SK-N-SH (cell line): ENCODE data around the gene MAOA. TPM values are rescaled to one million over a fixed set of nuclear protein-coding genes. Genes with fewer than 3 reads are reported as not detected.

Source experiments
- CTCF ChIA-PET: fragments of 300-600, 350-600 bp; formaldehyde crosslinking; extraction: SDS; loops from one replicate; lab custom pipeline; 2021; lab: Yijun Ruan, JAX
- POLR2A ChIA-PET: fragments of 350-600 bp; sonication (Branson Sonifier 250); formaldehyde crosslinking; extraction: SDS; loops from one replicate; lab custom pipeline; 2020; ENCODE audit warnings: antibody characterized with exemption, inconsistent platforms; lab: Yijun Ruan, JAX
- DNase-seq: peaks from one replicate; pipeline ENCODE4 v3.0.0; 2012
- H2AFZ ChIP-seq: fragments of 200-600 bp; sonication (generic); 2 replicates; pipeline ENCODE4 v1.8.1; 2016; ENCODE audit warnings: antibody characterized with exemption, mild to moderate bottlenecking, low read depth
- H3F3A ChIP-seq: fragments of 200-600 bp; sonication (generic); replicated peaks from 2 replicates; pipeline ENCODE3; 2016; ENCODE audit warnings: antibody characterized with exemption, mild to moderate bottlenecking; ENCODE audit not compliant: insufficient read depth
- H3K27ac ChIP-seq, 2 experiments: fragments of 200-500 bp in 1 of 2; fragments of 200-600 bp in 1 of 2; sonication (Bioruptor generic) in 1 of 2; sonication (generic), shearing (Covaris generic) in 1 of 2; 2 replicates each; pipeline versions ENCODE4 v1.5.1 to v1.6.1; 2014 to 2016; ENCODE audit warnings: low read depth in 2 of 2, inconsistent platforms in 1 of 2, low read length in 1 of 2, mild to moderate bottlenecking in 1 of 2, mixed read lengths in 1 of 2
- H3K27me3 ChIP-seq: fragments of 200-600 bp; sonication (generic), shearing (Covaris generic); 2 replicates; pipeline ENCODE4 v1.6.1; 2016; ENCODE audit warnings: mixed run types; ENCODE audit not compliant: insufficient read depth
- H3K36me3 ChIP-seq, 2 experiments: fragments of 200-500 bp in 1 of 2; fragments of 200-600 bp in 1 of 2; sonication (Bioruptor generic) in 1 of 2; sonication (generic) in 1 of 2; replicated peaks in 1 of 2; 2 replicates each; pipeline versions ENCODE3 to v1.5.1; 2014 to 2016; ENCODE audit warnings: low read length in 1 of 2, mild to moderate bottlenecking in 1 of 2; ENCODE audit not compliant: insufficient read depth in 2 of 2, control insufficient read depth in 1 of 2
- H3K4me1 ChIP-seq, 2 experiments: fragments of 200-500 bp in 1 of 2; fragments of 200-600 bp in 1 of 2; sonication (Bioruptor generic) in 1 of 2; sonication (generic), shearing (Covaris generic) in 1 of 2; 2 replicates each; pipeline versions ENCODE4 v1.5.1 to v1.6.1; 2014 to 2016; ENCODE audit warnings: low read depth in 1 of 2, low read length in 1 of 2, mixed run types in 1 of 2; ENCODE audit not compliant: insufficient read depth in 2 of 2, control insufficient read depth in 1 of 2
- H3K4me2 ChIP-seq: fragments of 200-600 bp; sonication (generic), shearing (Covaris generic); 2 replicates; pipeline ENCODE4 v1.6.1; 2017; ENCODE audit warnings: mixed run types
- H3K4me3 ChIP-seq, 2 experiments: fragments of 200-500 bp in 1 of 2; fragments of 200-600 bp in 1 of 2; sonication (Bioruptor generic) in 1 of 2; sonication (generic), shearing (Covaris generic) in 1 of 2; 2 replicates each; pipeline versions ENCODE4 v1.5.1 to v1.8.1; 2014 to 2016; ENCODE audit warnings: low read depth in 2 of 2, inconsistent platforms in 1 of 2, low read length in 1 of 2, mild to moderate bottlenecking in 1 of 2, mixed read lengths in 1 of 2, moderate library complexity in 1 of 2
- H3K79me2 ChIP-seq: fragments of 200-600 bp; sonication (generic); 2 replicates; pipeline ENCODE4 v1.8.1; 2017; ENCODE audit warnings: mild to moderate bottlenecking; ENCODE audit not compliant: insufficient read depth
- H3K9ac ChIP-seq: fragments of 200-600 bp; sonication (generic); 2 replicates; pipeline ENCODE4 v1.6.1; 2017; ENCODE audit warnings: mixed run types
- H3K9me2 ChIP-seq: fragments of 200-600 bp; sonication (generic); 2 replicates; pipeline ENCODE4 v1.6.1; 2017; ENCODE audit warnings: mixed run types
- H3K9me3 ChIP-seq: fragments of 200-600 bp; sonication (generic); 2 replicates; pipeline ENCODE4 v1.6.1; 2017; ENCODE audit warnings: mixed run types, mild to moderate bottlenecking, moderate library complexity
- H4K20me1 ChIP-seq: fragments of 200-600 bp; sonication (generic); 2 replicates; pipeline ENCODE4 v1.6.1; 2017; ENCODE audit warnings: mild to moderate bottlenecking, mixed run types; ENCODE audit not compliant: insufficient read depth
- ELF1 ChIP-seq: IDR thresholded peaks from 2 replicates; pipeline ENCODE4 v1.4.0; 2012
- EZH2phosphoT487 ChIP-seq: fragments of 200-600 bp; sonication (generic); IDR thresholded peaks from 2 replicates; pipeline ENCODE4 v1.6.1; 2017; ENCODE audit warnings: low read depth, mixed run types, mild to moderate bottlenecking, antibody characterized with exemption, moderate library complexity, borderline replicate concordance
- FOSL2 ChIP-seq: IDR thresholded peaks from 2 replicates; pipeline ENCODE4 v1.4.0; 2012; ENCODE audit warnings: low read depth, mild to moderate bottlenecking, moderate library complexity, borderline replicate concordance
- FOXJ3 ChIP-seq: sonication (generic); formaldehyde crosslinking; IDR thresholded peaks from 2 replicates; pipeline ENCODE4 v1.5.1; 2020; ENCODE audit warnings: mild to moderate bottlenecking, missing genetic modification reagents
- FOXM1 ChIP-seq: IDR thresholded peaks from 2 replicates; pipeline ENCODE4 v1.4.0; 2012; ENCODE audit warnings: low read depth, mild to moderate bottlenecking
- GATA2 ChIP-seq: sonication (generic); formaldehyde crosslinking; IDR thresholded peaks from 2 replicates; pipeline ENCODE4 v1.5.0; 2020; ENCODE audit warnings: mild to moderate bottlenecking, missing genetic modification reagents
- IRF3 ChIP-seq: fragments of 150-350 bp; IDR thresholded peaks from 2 replicates; pipeline ENCODE4 v1.6.1; 2016; ENCODE audit warnings: mild to moderate bottlenecking, low read depth, low read length
- JUND ChIP-seq: IDR thresholded peaks from 2 replicates; pipeline ENCODE4 v1.4.0; 2012
- MEF2A ChIP-seq: IDR thresholded peaks from 2 replicates; pipeline ENCODE4 v1.4.0; 2012; ENCODE audit warnings: low read depth, borderline replicate concordance
- MXI1 ChIP-seq: IDR thresholded peaks from 2 replicates; pipeline ENCODE4 v1.6.1; 2012; ENCODE audit warnings: mild to moderate bottlenecking, low read depth, low read length, improper control_type of control experiment
- NFIC ChIP-seq: IDR thresholded peaks from 2 replicates; pipeline ENCODE4 v1.4.0; 2012; ENCODE audit warnings: borderline replicate concordance
- NRF1 ChIP-seq: IDR thresholded peaks from 2 replicates; pipeline ENCODE4 v1.6.1; 2012; ENCODE audit warnings: low read depth, mild to moderate bottlenecking, low read length
- PBX3 ChIP-seq: IDR thresholded peaks from 2 replicates; pipeline ENCODE4; 2012
- RCOR1 ChIP-seq: fragments of 150-350 bp; IDR thresholded peaks from 2 replicates; pipeline ENCODE4 v1.6.1; 2017; ENCODE audit warnings: antibody characterized with exemption, low read length
- RXRA ChIP-seq: IDR thresholded peaks from 2 replicates; pipeline ENCODE4 v1.4.0; 2012; ENCODE audit warnings: low read depth, mild to moderate bottlenecking, borderline replicate concordance
- SIN3A ChIP-seq: IDR thresholded peaks from 2 replicates; pipeline ENCODE4 v1.6.1; 2012; ENCODE audit warnings: low read depth, mild to moderate bottlenecking, low read length, moderate library complexity, borderline replicate concordance
- TAF1 ChIP-seq: IDR thresholded peaks from 2 replicates; pipeline ENCODE4 v1.6.1; 2012; ENCODE audit warnings: low read depth, mild to moderate bottlenecking, low read length, moderate library complexity, borderline replicate concordance
- USF1 ChIP-seq: IDR thresholded peaks from 2 replicates; pipeline ENCODE4 v1.4.0; 2012; ENCODE audit warnings: low read depth, borderline replicate concordance
- WGBS: methylation state at CpG from one replicate; pipeline ENCODE4 v1.1.6; 2017; ENCODE audit warnings: low lambda C conversion rate; 5-methylcytosine and 5-hydroxymethylcytosine counted together
- polyA plus RNA-seq, 3 experiments: library from polyadenylated mRNA; depleted of rRNA; stranded (reverse); fragments of >200 nt; gene quantifications; 2 replicates each; pipeline ENCODE4 v1.2.3, GENCODE V29; 2012

Gene MAOA
- polyA plus RNA-seq, 1 of the 3 experiments (the other 2 are of a cell fraction), result 0.31 TPM

GRCh38 chrX:43641691-43642090 is 14.4 kb upstream of the MAOA start:
- H3F3A ChIP-seq, result no peaks in the 10 kb centered on the region
- H3K9me2 ChIP-seq, result no peaks in the 10 kb centered on the region
- TF ChIP-seq GATA2, result 0 out of 2 replicates have a peak, but pooled peaks have one; percentile 20
- no peak for TF ChIP-seq RCOR1
- no peak overlapping the region for H2AFZ ChIP-seq
- H3K27ac ChIP-seq, result peak overlapping the region in 1 of 2 experiments; percentile 68; a peak in 2 of 4 replicates
- H3K4me2 ChIP-seq, result no peak overlapping the region
- peaks cover 7% of the 10 kb centered on the region; the same call in 1 of the 2 replicates for H3K27me3 ChIP-seq
- ChIA-PET POLR2A (no interaction called here), CTCF (interaction anchor here (1.3 kb wide), 1 partner anchor 110 kb away, joined by 4 read pairs; no protein-coding TSS in a partner anchor)
- H3K36me3 ChIP-seq, result no peaks in the 10 kb centered on the region
- no peak overlapping the region for H3K4me3 ChIP-seq
- no peaks in the 10 kb centered on the region for H3K79me2 ChIP-seq
- DNase-seq, result no peak
- peaks cover 0 to 4% of the 10 kb centered on the region in 2 experiments; a peak in 1 of 4 replicates for H3K4me1 ChIP-seq
- H3K9ac ChIP-seq, result no peak overlapping the region
- H4K20me1 ChIP-seq, result no peaks in the 10 kb centered on the region
- no peaks in the 10 kb centered on the region for H3K9me3 ChIP-seq

GRCh38 chrX:43643201-43643600 is 12.9 kb upstream of the MAOA start:
- H3K27me3 ChIP-seq, result peaks cover 7% of the 10 kb centered on the region; the same call in 1 of the 2 replicates
- CTCF ChIA-PET, result no interaction called here
- no peaks in the 10 kb centered on the region for H4K20me1 ChIP-seq
- no peaks in the 10 kb centered on the region for H3F3A ChIP-seq
- no peaks in the 10 kb centered on the region for H3K79me2 ChIP-seq
- H3K4me2 ChIP-seq, result no peak overlapping the region
- TF ChIP-seq NRF1, result no peak
- TF ChIP-seq RXRA, result no peak
- TF ChIP-seq, all 33 proteins: peak for 0
- Histone ChIP-seq H3K27ac (no peak overlapping the region), H3K9me2 (no peaks in the 10 kb centered on the region), H3K36me3 (no peaks in the 10 kb centered on the region), H3K4me1 (peaks cover 0 to 4% of the 10 kb centered on the region in 2 experiments; a peak in 1 of 4 replicates), H3K9ac (no peak overlapping the region), H3K9me3 (no peaks in the 10 kb centered on the region), H2AFZ (no peak overlapping the region), H3K4me3 (no peak overlapping the region)
- no peak for DNase-seq
- POLR2A ChIA-PET, result no interaction called here
- WGBS, result 35% methylated on average over 1 of the region's 1 CpG

GRCh38 chrX:43643662-43644061 is 12.4 kb upstream of the MAOA start:
- no peak overlapping the region for H3K4me3 ChIP-seq
- H3K79me2 ChIP-seq, result no peaks in the 10 kb centered on the region
- peak overlapping the region in 1 of 2 experiments; percentile 11; a peak in 1 of 4 replicates for H3K27ac ChIP-seq
- no peaks in the 10 kb centered on the region for H3K36me3 ChIP-seq
- no peak overlapping the region for H3K9ac ChIP-seq
- peaks cover 5% of the 10 kb centered on the region; the same call in 1 of the 2 replicates for H3K27me3 ChIP-seq
- ChIA-PET CTCF (no interaction called here), POLR2A (no interaction called here)
- DNase-seq, result no peak
- peaks cover 0 to 4% of the 10 kb centered on the region in 2 experiments; a peak in 1 of 4 replicates for H3K4me1 ChIP-seq
- H3K9me2 ChIP-seq, result no peaks in the 10 kb centered on the region
- no peaks in the 10 kb centered on the region for H3K9me3 ChIP-seq
- H3K4me2 ChIP-seq, result peak overlapping the region; percentile 31; the same call in 1 of the 2 replicates
- H4K20me1 ChIP-seq, result no peaks in the 10 kb centered on the region
- H2AFZ ChIP-seq, result no peak overlapping the region
- no peaks in the 10 kb centered on the region for H3F3A ChIP-seq
- no peak for TF ChIP-seq GATA2
- TF ChIP-seq MEF2A, result no peak
- no peak for TF ChIP-seq USF1
- no peak for TF ChIP-seq NFIC
- no peak for TF ChIP-seq ELF1
- TF ChIP-seq RCOR1, result no peak
- no peak for TF ChIP-seq PBX3
- no peak for TF ChIP-seq FOXJ3
- TF ChIP-seq JUND, result no peak
- no peak for TF ChIP-seq MXI1
- no peak for TF ChIP-seq FOSL2
- no peak for TF ChIP-seq SIN3A
- no peak for TF ChIP-seq FOXM1
- no peak for TF ChIP-seq IRF3
- TF ChIP-seq EZH2phosphoT487, result no peak
- TF ChIP-seq TAF1, result no peak
